ENCODE results near the gene GLRA3. TPM values are rescaled to one million over a fixed set of nuclear protein-coding genes. Genes with fewer than 3 reads are reported as not detected.

Gene GLRA3
- total and polyA plus RNA-seq, 2 donors (not counting 3 experiments of a cell fraction or from before 2014, with no cell fraction given): not detected

DNA sequence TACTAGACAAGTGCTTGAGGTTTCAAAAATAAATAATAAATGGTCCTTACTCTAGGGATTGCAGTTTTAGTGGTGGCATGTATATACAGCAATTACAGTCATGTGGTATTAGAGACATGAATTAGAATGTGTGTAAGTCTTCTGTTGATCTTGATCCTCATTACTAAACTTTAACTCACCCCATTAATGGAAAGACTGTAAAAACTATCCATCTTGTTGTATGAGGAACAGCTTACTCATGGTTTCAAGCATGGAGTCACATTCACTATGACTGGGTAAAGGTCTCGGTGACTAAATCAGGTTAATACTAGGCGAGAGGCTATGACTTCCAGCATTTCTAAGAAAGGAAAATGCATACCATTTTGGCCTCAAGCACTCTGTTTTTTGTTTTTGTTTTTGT, 199.8 kb downstream of the GLRA3 start:
- no peaks in the 10 kb centered on the region for H3K9me3 ChIP-seq (replicated peaks; ENCODE audit: control insufficient read depth, insufficient read depth, low read length)
- TF ChIP-seq POLR2AphosphoS5 (IDR thresholded peaks at IDR 0.05; ENCODE audit: insufficient read depth, low read depth, low read length): no peak
- no peak for TF ChIP-seq FOS (IDR thresholded peaks at IDR 0.05; ENCODE audit: borderline replicate concordance, insufficient read depth, low read length)
- TF ChIP-seq, protein P1, sequence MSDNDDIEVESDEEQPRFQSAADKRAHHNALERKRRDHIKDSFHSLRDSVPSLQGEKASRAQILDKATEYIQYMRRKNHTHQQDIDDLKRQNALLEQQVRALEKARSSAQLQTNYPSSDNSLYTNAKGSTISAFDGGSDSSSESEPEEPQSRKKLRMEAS (IDR thresholded peaks at IDR 0.05; ENCODE audit: insufficient read depth, insufficient read length): no peak
- no peak for TF ChIP-seq GATA2 (IDR thresholded peaks at IDR 0.05; ENCODE audit: insufficient read depth, insufficient read length, low read depth, low read length)
- TF ChIP-seq, protein P2, sequence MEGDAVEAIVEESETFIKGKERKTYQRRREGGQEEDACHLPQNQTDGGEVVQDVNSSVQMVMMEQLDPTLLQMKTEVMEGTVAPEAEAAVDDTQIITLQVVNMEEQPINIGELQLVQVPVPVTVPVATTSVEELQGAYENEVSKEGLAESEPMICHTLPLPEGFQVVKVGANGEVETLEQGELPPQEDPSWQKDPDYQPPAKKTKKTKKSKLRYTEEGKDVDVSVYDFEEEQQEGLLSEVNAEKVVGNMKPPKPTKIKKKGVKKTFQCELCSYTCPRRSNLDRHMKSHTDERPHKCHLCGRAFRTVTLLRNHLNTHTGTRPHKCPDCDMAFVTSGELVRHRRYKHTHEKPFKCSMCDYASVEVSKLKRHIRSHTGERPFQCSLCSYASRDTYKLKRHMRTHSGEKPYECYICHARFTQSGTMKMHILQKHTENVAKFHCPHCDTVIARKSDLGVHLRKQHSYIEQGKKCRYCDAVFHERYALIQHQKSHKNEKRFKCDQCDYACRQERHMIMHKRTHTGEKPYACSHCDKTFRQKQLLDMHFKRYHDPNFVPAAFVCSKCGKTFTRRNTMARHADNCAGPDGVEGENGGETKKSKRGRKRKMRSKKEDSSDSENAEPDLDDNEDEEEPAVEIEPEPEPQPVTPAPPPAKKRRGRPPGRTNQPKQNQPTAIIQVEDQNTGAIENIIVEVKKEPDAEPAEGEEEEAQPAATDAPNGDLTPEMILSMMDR (IDR thresholded peaks at IDR 0.05; ENCODE audit: extremely low read depth in 1 of 2, insufficient read depth in 1 of 2, low read depth in 1 of 2, low read length in 2 of 2): no peak
- no peak for TF ChIP-seq MYC (IDR thresholded peaks at IDR 0.05; ENCODE audit: low read depth, low read length)
- TF ChIP-seq JUN (IDR thresholded peaks at IDR 0.05; ENCODE audit: borderline replicate concordance, insufficient read depth, insufficient read length, low read depth): no peak
- TF ChIP-seq EZH2 (IDR thresholded peaks at IDR 0.05; ENCODE audit: borderline replicate concordance, low read depth, low read length, severe bottlenecking): no peak
- no peak for TF ChIP-seq POLR2A (IDR thresholded peaks at IDR 0.05; ENCODE audit: low read depth, low read length)
- no peaks in the 10 kb centered on the region for H3K27me3 ChIP-seq (ENCODE audit: control insufficient read depth in 2 of 2, insufficient read depth in 2 of 2, low read length in 2 of 2)
- H4K20me1 ChIP-seq (replicated peaks; ENCODE audit: control insufficient read depth, extremely low read depth, insufficient read depth, low read length): no peaks in the 10 kb centered on the region
- BruUV-seq (replicated peaks): no TSS peak
- no peak overlapping the region for H3K4me3 ChIP-seq (replicated peaks in 1 of 3; ENCODE audit: insufficient read depth in 1 of 3, low read depth in 1 of 3, low read length in 3 of 3)
- H2AFZ ChIP-seq (ENCODE audit: low read depth, low read length): no peak overlapping the region
- DNase-seq (ENCODE audit: low read depth, low spot score): no peak
- no peaks in the 10 kb centered on the region for H3K4me1 ChIP-seq (ENCODE audit: control insufficient read depth, extremely low read depth, insufficient read depth, low read length)
- no peak overlapping the region for H3K9ac ChIP-seq (replicated peaks; ENCODE audit: extremely low read depth, insufficient read depth, low read length)
- H3K4me2 ChIP-seq (ENCODE audit: insufficient read depth, low read length): no peak overlapping the region
- dilution Hi-C loops (cut with MboI; ENCODE audit: extremely low pct_ligation_motif_present, low sequenced_read_pairs): no loop called here
- H3K27ac ChIP-seq (ENCODE audit: insufficient read depth, low read depth, low read length): no peak overlapping the region
- ChIA-PET POLR2A (no interaction called here), CTCF (no interaction called here)
- no peak for FAIRE-seq
- H3K9me1 ChIP-seq (replicated peaks; ENCODE audit: control insufficient read depth, extremely low read depth, insufficient read depth, low read length): no peaks in the 10 kb centered on the region
- no peaks in the 10 kb centered on the region for H3K79me2 ChIP-seq (ENCODE audit: control insufficient read depth, insufficient read depth, low read length)
- H3K36me3 ChIP-seq (ENCODE audit: control insufficient read depth in 2 of 2, extremely low read depth in 1 of 2, insufficient read depth in 2 of 2, low read length in 2 of 2): no peaks in the 10 kb centered on the region
- intact Hi-C loops (cut with micrococcal nuclease): no loop called here
